ENCODE results near the gene SYS1.

DNA sequence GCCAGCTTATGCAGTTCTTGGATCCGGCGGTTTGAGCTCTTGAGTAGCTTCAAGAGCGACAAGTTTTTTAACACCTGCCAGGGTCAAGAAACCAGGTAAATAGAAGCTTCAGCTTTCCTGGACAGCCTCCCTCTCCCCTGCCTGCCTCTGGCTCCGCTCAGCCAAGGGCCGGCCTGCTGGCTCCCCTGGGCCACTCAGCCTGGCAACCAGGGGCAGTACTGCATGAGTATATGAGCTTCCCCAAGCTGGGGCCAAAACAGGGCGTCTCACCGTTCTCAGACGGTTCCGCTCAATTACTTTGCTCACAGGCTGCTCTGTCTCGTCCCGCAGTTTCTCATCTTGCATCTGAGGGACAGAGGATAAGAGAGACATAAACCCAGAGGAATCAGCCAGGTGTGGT lies 14.3 kb downstream of the SYS1 start:
- TF ChIP-seq CTCF (IDR thresholded peaks at IDR 0.05) (no peak), POLR2A (IDR thresholded peaks at IDR 0.05) (no peak), EP300 (IDR thresholded peaks at IDR 0.05) (no peak), POLR2AphosphoS5 (IDR thresholded peaks at IDR 0.05) (no peak)
